Measurements from ENCODE around the gene NR1D1.

Gene NR1D1

DNA sequence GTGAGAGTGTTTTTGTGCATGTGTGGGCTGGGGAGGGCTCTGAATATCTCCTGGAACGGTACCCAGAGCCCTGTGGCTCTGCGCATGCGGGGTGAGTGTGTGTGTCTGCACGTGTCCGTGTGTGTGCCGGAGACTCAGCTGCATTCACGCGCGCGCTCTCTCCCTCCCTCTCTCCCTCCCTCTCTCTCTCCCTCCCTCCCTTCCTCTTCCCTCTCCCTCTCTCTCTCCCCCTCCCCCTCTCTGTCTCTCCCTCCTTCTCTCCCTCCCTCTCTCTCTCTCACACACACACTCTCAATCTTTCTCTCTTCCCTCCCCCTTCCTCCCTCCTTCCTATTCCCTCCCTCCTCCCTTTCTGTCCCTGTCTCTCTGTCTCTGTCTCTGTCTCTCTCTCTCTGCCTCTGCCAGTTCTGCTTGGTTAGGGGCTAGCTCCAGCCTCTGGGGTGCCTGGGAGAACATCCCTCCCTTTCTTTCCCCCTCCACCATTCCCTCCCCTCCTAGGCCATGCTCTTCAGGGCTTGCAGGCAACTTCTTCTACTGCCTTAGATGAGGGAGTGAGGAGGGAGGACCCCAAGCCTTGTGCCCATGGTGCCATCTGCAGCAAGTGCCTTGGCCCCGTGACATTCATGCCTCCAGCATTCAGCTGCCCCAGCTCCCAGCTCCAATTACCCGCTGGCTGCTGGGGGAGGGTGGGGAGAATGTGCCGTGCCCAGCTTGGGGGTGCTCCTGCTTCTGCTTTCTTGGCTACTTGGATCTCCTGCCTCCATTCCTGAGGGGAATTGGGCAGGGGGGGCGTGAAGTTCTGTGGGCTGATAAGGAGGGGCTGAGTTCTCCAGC is 31.3 kb downstream of the NR1D1 start (continued):
- TF ChIP-seq ZSCAN5A (tag by site-specific recombination; IDR thresholded peaks at IDR 0.05), result 0 out of 2 replicates have a peak, but pooled peaks have one; percentile 23
- TF ChIP-seq ZNF169 (tag by site-specific recombination; IDR thresholded peaks at IDR 0.05), result peak; percentile 94
- TF ChIP-seq ZNF23 (tag by site-specific recombination; IDR thresholded peaks at IDR 0.05; ENCODE audit: borderline replicate concordance), result no peak
- TF ChIP-seq ZFP37 (tag by site-specific recombination; IDR thresholded peaks at IDR 0.05), result no peak
- TF ChIP-seq ZNF274 (IDR thresholded peaks at IDR 0.05; ENCODE audit: low read length), result no peak
- TF ChIP-seq ZNF274 (tag by site-specific recombination; IDR thresholded peaks at IDR 0.05; ENCODE audit: borderline replicate concordance), result no peak
- TF ChIP-seq HIC1 (tag by site-specific recombination; IDR thresholded peaks at IDR 0.05), result peak; percentile 65
- TF ChIP-seq IKZF3 (tag by site-specific recombination; IDR thresholded peaks at IDR 0.05), result 0 out of 2 replicates have a peak, but pooled peaks have one; percentile 26
- TF ChIP-seq, protein P1, sequence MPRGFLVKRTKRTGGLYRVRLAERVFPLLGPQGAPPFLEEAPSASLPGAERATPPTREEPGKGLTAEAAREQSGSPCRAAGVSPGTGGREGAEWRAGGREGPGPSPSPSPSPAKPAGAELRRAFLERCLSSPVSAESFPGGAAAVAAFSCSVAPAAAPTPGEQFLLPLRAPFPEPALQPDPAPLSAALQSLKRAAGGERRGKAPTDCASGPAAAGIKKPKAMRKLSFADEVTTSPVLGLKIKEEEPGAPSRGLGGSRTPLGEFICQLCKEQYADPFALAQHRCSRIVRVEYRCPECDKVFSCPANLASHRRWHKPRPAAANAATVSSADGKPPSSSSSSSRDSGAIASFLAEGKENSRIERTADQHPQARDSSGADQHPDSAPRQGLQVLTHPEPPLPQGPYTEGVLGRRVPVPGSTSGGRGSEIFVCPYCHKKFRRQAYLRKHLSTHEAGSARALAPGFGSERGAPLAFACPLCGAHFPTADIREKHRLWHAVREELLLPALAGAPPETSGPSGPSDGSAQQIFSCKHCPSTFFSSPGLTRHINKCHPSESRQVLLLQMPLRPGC (tag by site-specific recombination; IDR thresholded peaks at IDR 0.05), result 0 out of 2 replicates have a peak, but pooled peaks have one; percentile 26
- TF ChIP-seq ZNF335 (tag by site-specific recombination; conservative IDR thresholded peaks at IDR 0.05), result peak; percentile 96
- peak; percentile 48; the same call in 1 of the 2 replicates for TF ChIP-seq ZFP69B (tag by site-specific recombination; IDR thresholded peaks at IDR 0.05)
- TF ChIP-seq ZNF768 (tag by site-specific recombination; IDR thresholded peaks at IDR 0.05), result no peak
- TF ChIP-seq ZNF214 (tag by site-specific recombination; IDR thresholded peaks at IDR 0.05; ENCODE audit: borderline replicate concordance), result no peak
- peak; percentile 74 for TF ChIP-seq SP3 (tag by site-specific recombination; IDR thresholded peaks at IDR 0.05)
- TF ChIP-seq ZNF423 (tag by site-specific recombination; IDR thresholded peaks at IDR 0.05), result no peak; the same call in 1 of the 2 replicates
- peak; percentile 66; the same call in 1 of the 2 replicates for TF ChIP-seq ZNF18 (tag by site-specific recombination; IDR thresholded peaks at IDR 0.05)
- peak; percentile 20; the same call in 1 of the 2 replicates for TF ChIP-seq ZNF629 (tag by site-specific recombination; IDR thresholded peaks at IDR 0.05)
- TF ChIP-seq GLI2 (tag by site-specific recombination; IDR thresholded peaks at IDR 0.05; ENCODE audit: borderline replicate concordance, low read depth), result no peak
- TF ChIP-seq, protein P2, sequence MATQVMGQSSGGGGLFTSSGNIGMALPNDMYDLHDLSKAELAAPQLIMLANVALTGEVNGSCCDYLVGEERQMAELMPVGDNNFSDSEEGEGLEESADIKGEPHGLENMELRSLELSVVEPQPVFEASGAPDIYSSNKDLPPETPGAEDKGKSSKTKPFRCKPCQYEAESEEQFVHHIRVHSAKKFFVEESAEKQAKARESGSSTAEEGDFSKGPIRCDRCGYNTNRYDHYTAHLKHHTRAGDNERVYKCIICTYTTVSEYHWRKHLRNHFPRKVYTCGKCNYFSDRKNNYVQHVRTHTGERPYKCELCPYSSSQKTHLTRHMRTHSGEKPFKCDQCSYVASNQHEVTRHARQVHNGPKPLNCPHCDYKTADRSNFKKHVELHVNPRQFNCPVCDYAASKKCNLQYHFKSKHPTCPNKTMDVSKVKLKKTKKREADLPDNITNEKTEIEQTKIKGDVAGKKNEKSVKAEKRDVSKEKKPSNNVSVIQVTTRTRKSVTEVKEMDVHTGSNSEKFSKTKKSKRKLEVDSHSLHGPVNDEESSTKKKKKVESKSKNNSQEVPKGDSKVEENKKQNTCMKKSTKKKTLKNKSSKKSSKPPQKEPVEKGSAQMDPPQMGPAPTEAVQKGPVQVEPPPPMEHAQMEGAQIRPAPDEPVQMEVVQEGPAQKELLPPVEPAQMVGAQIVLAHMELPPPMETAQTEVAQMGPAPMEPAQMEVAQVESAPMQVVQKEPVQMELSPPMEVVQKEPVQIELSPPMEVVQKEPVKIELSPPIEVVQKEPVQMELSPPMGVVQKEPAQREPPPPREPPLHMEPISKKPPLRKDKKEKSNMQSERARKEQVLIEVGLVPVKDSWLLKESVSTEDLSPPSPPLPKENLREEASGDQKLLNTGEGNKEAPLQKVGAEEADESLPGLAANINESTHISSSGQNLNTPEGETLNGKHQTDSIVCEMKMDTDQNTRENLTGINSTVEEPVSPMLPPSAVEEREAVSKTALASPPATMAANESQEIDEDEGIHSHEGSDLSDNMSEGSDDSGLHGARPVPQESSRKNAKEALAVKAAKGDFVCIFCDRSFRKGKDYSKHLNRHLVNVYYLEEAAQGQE (tag by site-specific recombination; IDR thresholded peaks at IDR 0.05), result no peak
- TF ChIP-seq, protein P3, sequence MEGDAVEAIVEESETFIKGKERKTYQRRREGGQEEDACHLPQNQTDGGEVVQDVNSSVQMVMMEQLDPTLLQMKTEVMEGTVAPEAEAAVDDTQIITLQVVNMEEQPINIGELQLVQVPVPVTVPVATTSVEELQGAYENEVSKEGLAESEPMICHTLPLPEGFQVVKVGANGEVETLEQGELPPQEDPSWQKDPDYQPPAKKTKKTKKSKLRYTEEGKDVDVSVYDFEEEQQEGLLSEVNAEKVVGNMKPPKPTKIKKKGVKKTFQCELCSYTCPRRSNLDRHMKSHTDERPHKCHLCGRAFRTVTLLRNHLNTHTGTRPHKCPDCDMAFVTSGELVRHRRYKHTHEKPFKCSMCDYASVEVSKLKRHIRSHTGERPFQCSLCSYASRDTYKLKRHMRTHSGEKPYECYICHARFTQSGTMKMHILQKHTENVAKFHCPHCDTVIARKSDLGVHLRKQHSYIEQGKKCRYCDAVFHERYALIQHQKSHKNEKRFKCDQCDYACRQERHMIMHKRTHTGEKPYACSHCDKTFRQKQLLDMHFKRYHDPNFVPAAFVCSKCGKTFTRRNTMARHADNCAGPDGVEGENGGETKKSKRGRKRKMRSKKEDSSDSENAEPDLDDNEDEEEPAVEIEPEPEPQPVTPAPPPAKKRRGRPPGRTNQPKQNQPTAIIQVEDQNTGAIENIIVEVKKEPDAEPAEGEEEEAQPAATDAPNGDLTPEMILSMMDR (tag by site-specific recombination; IDR thresholded peaks at IDR 0.05), result no peak
- peak; percentile 90 for TF ChIP-seq PATZ1 (tag by site-specific recombination; IDR thresholded peaks at IDR 0.05)
- peak; percentile 99 for TF ChIP-seq ZNF366 (tag by site-specific recombination; conservative IDR thresholded peaks at IDR 0.05)
- TF ChIP-seq ZNF791 (tag by site-specific recombination; IDR thresholded peaks at IDR 0.05), result 0 out of 2 replicates have a peak, but pooled peaks have one; percentile 33
- TF ChIP-seq ZNF223 (tag by site-specific recombination; IDR thresholded peaks at IDR 0.05), result peak; percentile 66; the same call in 1 of the 2 replicates

Data from HEK293 (cell line).